H1 (cell line): ENCODE results near the gene ZSCAN10. TPM values are rescaled to one million over a fixed set of nuclear protein-coding genes. Genes with fewer than 3 reads are reported as not detected.

ENCODE experiments used
- CTCF ChIA-PET: fragments of 300-600 bp; sonication (Branson Sonifier 250); formaldehyde crosslinking; loops from one replicate; lab custom pipeline; 2021; ENCODE audit not compliant: partially characterized antibody; lab: Charles Lee
- POLR2A ChIA-PET: fragments of 300-600 bp; sonication (Branson Sonifier 250); formaldehyde crosslinking; loops from one replicate; lab custom pipeline; 2021; ENCODE audit warnings: inconsistent platforms; ENCODE audit not compliant: partially characterized antibody; lab: Charles Lee
- DNase-seq, 2 experiments: peaks; one replicate each; pipeline versions ENCODE4 v3.0.0 to v3.0.0-alpha.2; 2010 to 2022; ENCODE audit warnings: low spot score in 2 of 2, low read depth in 1 of 2, mixed read lengths in 1 of 2
- FAIRE-seq: peaks from 2 replicates; lab custom pipeline; 2011; peaks lifted over from hg19 to GRCh38; lab: Jason Lieb, UNC
- H2AFZ ChIP-seq: 2 replicates; pipeline ENCODE4 v1.8.1; 2012; ENCODE audit warnings: low read length, inconsistent platforms
- H2AK5ac ChIP-seq: 2 replicates; pipeline ENCODE4 v1.6.1; 2013; ENCODE audit warnings: low read depth, low read length
- H2BK120ac ChIP-seq: replicated peaks from 2 replicates; pipeline ENCODE3; 2013; ENCODE audit warnings: low read depth, low read length, inconsistent platforms
- H2BK12ac ChIP-seq: 2 replicates; pipeline ENCODE4 v1.6.1; 2013; ENCODE audit warnings: low read depth, low read length
- H2BK15ac ChIP-seq: 2 replicates; pipeline ENCODE4 v1.6.1; 2013; ENCODE audit warnings: low read length
- H2BK20ac ChIP-seq: 2 replicates; pipeline ENCODE4 v1.6.1; 2013; ENCODE audit warnings: low read length
- H2BK5ac ChIP-seq: 2 replicates; pipeline ENCODE4 v1.6.1; 2013; ENCODE audit warnings: low read depth, low read length
- H3K14ac ChIP-seq: 2 replicates; pipeline ENCODE4 v1.6.1; 2013; ENCODE audit warnings: inconsistent platforms; ENCODE audit not compliant: insufficient read length
- H3K18ac ChIP-seq: 2 replicates; pipeline ENCODE4 v1.6.1; 2013; ENCODE audit warnings: low read length; ENCODE audit errors: extremely low read depth
- H3K23ac ChIP-seq: 2 replicates; pipeline ENCODE4 v1.6.1; 2013; ENCODE audit warnings: inconsistent platforms; ENCODE audit not compliant: insufficient read length
- H3K23me2 ChIP-seq: 2 replicates; pipeline ENCODE4 v1.6.1; 2013; ENCODE audit warnings: low read depth, low read length
- H3K27ac ChIP-seq: 2 replicates; pipeline ENCODE4 v1.6.1; 2011; ENCODE audit warnings: low read depth, low read length, inconsistent platforms
- H3K27me3 ChIP-seq, 4 experiments: replicated peaks in 1 of 4; 1 replicate in 1 of 4; 2 replicates in 3 of 4; pipeline versions ENCODE4 v1.6.1 to v1.8.1; 2011 to 2013; ENCODE audit warnings: low read length in 3 of 4, mild to moderate bottlenecking in 3 of 4, inconsistent platforms in 2 of 4, mixed read lengths in 2 of 4, moderate library complexity in 1 of 4; ENCODE audit not compliant: control insufficient read depth in 3 of 4, insufficient read depth in 3 of 4; ENCODE audit errors: extremely low read depth in 1 of 4
- H3K36me3 ChIP-seq, 4 experiments: 2 replicates each; pipeline versions ENCODE4 v1.6.1 to v1.8.1; 2011 to 2013; ENCODE audit warnings: mild to moderate bottlenecking in 4 of 4, low read length in 3 of 4, moderate library complexity in 2 of 4, control low read depth in 1 of 4, inconsistent platforms in 1 of 4; ENCODE audit not compliant: insufficient read depth in 4 of 4, control insufficient read depth in 2 of 4
- H3K4ac ChIP-seq: replicated peaks from 2 replicates; pipeline ENCODE3; 2013; ENCODE audit warnings: low read length, low read depth, mixed read lengths, inconsistent platforms; ENCODE audit not compliant: insufficient read length
- H3K4me1 ChIP-seq, 4 experiments: replicated peaks in 1 of 4; 1 replicate in 1 of 4; 2 replicates in 3 of 4; pipeline versions ENCODE4 v1.6.1 to v1.8.1; 2011 to 2013; ENCODE audit warnings: low read length in 3 of 4, inconsistent platforms in 2 of 4, mixed read lengths in 1 of 4; ENCODE audit not compliant: insufficient read depth in 4 of 4, control insufficient read depth in 3 of 4
- H3K4me2 ChIP-seq, 2 experiments: 2 replicates each; pipeline versions ENCODE4 v1.6.1 to v1.8.1; 2011 to 2013; ENCODE audit warnings: low read depth in 2 of 2, low read length in 2 of 2, control low read depth in 1 of 2, inconsistent platforms in 1 of 2, mild to moderate bottlenecking in 1 of 2; ENCODE audit not compliant: insufficient read depth in 1 of 2
- H3K4me3 ChIP-seq, 4 experiments: fragments of 200-600, 300-600 bp in 1 of 4; sonication (generic), shearing (Covaris generic), sonication (Bioruptor Twin) in 1 of 4; 2 replicates each; pipeline versions ENCODE4 v1.5.1 to v1.8.1; 2011 to 2016; ENCODE audit warnings: low read length in 4 of 4, low read depth in 3 of 4, control low read depth in 2 of 4, inconsistent platforms in 2 of 4, mild to moderate bottlenecking in 2 of 4, mixed read lengths in 1 of 4, moderate library complexity in 1 of 4; ENCODE audit not compliant: insufficient read depth in 2 of 4; ENCODE audit errors: extremely low read depth in 1 of 4
- H3K56ac ChIP-seq: replicated peaks from 2 replicates; pipeline ENCODE3; 2013; ENCODE audit warnings: low read depth, mild to moderate bottlenecking, mixed read lengths, low read length, inconsistent platforms; ENCODE audit not compliant: insufficient read length
- H3K79me1 ChIP-seq: 2 replicates; pipeline ENCODE4 v1.6.1; 2013; ENCODE audit warnings: low read depth, low read length, control low read depth
- H3K79me2 ChIP-seq, 2 experiments: 2 replicates each; pipeline versions ENCODE4 v1.6.1 to v1.8.1; 2012 to 2013; ENCODE audit warnings: low read length in 2 of 2, mild to moderate bottlenecking in 2 of 2, inconsistent platforms in 1 of 2; ENCODE audit not compliant: insufficient read depth in 2 of 2, control insufficient read depth in 1 of 2
- H3K9ac ChIP-seq, 4 experiments: replicated peaks in 1 of 4; 1 replicate in 1 of 4; 2 replicates in 3 of 4; pipeline versions ENCODE4 v1.6.1 to v1.8.1; 2011 to 2013; ENCODE audit warnings: low read depth in 3 of 4, low read length in 3 of 4, control low read depth in 2 of 4, mild to moderate bottlenecking in 2 of 4, moderate library complexity in 2 of 4, inconsistent platforms in 1 of 4; ENCODE audit errors: extremely low read depth in 1 of 4
- H3K9me3 ChIP-seq, 2 experiments: 2 replicates each; pipeline versions ENCODE4 v1.6.1 to v1.8.1; 2012 to 2013; ENCODE audit warnings: mild to moderate bottlenecking in 2 of 2, moderate library complexity in 2 of 2, control low read depth in 1 of 2, inconsistent platforms in 1 of 2, low read depth in 1 of 2, low read length in 1 of 2, mixed read lengths in 1 of 2; ENCODE audit not compliant: insufficient read depth in 2 of 2
- H4K20me1 ChIP-seq, 2 experiments: replicated peaks in 1 of 2; 2 replicates each; pipeline versions ENCODE3 to v1.8.1; 2011 to 2013; ENCODE audit warnings: inconsistent platforms in 2 of 2, low read length in 2 of 2, mild to moderate bottlenecking in 1 of 2; ENCODE audit not compliant: insufficient read depth in 2 of 2, control insufficient read depth in 1 of 2
- H4K5ac ChIP-seq: 2 replicates; pipeline ENCODE4 v1.6.1; 2013; ENCODE audit warnings: low read length, low read depth, mixed read lengths, inconsistent platforms; ENCODE audit not compliant: insufficient read length
- H4K8ac ChIP-seq: 2 replicates; pipeline ENCODE4 v1.8.0; 2013; ENCODE audit warnings: mild to moderate bottlenecking, moderate library complexity, low read length, inconsistent platforms; ENCODE audit not compliant: insufficient read depth; ENCODE audit errors: extremely low read depth
- H4K91ac ChIP-seq: replicated peaks from 2 replicates; pipeline ENCODE3; 2013; ENCODE audit warnings: low read length, mixed read lengths, inconsistent platforms; ENCODE audit not compliant: insufficient read length
- CBX5 ChIP-seq: fragments of 300-800, 300-1000 bp; sonication (generic); IDR thresholded peaks from 2 replicates; pipeline ENCODE4 v1.7.1; 2016; ENCODE audit warnings: antibody characterized with exemption, low read length, low read depth
- GTF2F1 ChIP-seq: IDR thresholded peaks from 2 replicates; pipeline ENCODE4 v1.6.1; 2012; ENCODE audit warnings: low read depth, low read length, improper control_type of control experiment, borderline replicate concordance
- KDM1A ChIP-seq: fragments of 200-600, 300-600 bp; sonication (generic); IDR thresholded peaks from 2 replicates; pipeline ENCODE4 v1.7.1; 2016; ENCODE audit warnings: mild to moderate bottlenecking, low read length, borderline replicate concordance
- KDM4A ChIP-seq: IDR thresholded peaks from one replicate; pipeline ENCODE4 v1.7.1; 2012; ENCODE audit warnings: low read depth, mild to moderate bottlenecking, moderate library complexity, low read length, inconsistent platforms; ENCODE audit not compliant: severe bottlenecking
- KDM5A ChIP-seq: fragments of 200-600 bp; IDR thresholded peaks from 2 replicates; pipeline ENCODE4 v1.7.1; 2012; ENCODE audit warnings: mild to moderate bottlenecking, low read length, inconsistent platforms, mixed read lengths
- POLR2AphosphoS5 ChIP-seq: IDR thresholded peaks from 2 replicates; pipeline ENCODE4 v1.6.1; 2011; ENCODE audit warnings: low read depth, low read length
- RAD21 ChIP-seq, 2 experiments: IDR thresholded peaks in 1 of 2; conservative IDR thresholded peaks in 1 of 2; 2 replicates each; pipeline ENCODE4 v1.6.1; 2011; ENCODE audit warnings: low read depth in 2 of 2, low read length in 2 of 2, improper control_type of control experiment in 1 of 2, inconsistent platforms in 1 of 2, mild to moderate bottlenecking in 1 of 2, moderate library complexity in 1 of 2
- RBBP5 ChIP-seq: IDR thresholded peaks from 2 replicates; pipeline ENCODE4 v1.7.1; 2012; ENCODE audit warnings: low read depth, mild to moderate bottlenecking, inconsistent platforms, low read length, moderate library complexity, borderline replicate concordance
- SAP30 ChIP-seq: fragments of 300-600 bp; sonication (generic); IDR thresholded peaks from 2 replicates; pipeline ENCODE4 v1.7.1; 2012; ENCODE audit warnings: low read length, moderate library complexity, mild to moderate bottlenecking, inconsistent platforms; ENCODE audit not compliant: insufficient read depth, insufficient replicate concordance
- SP1 ChIP-seq: IDR thresholded peaks from 2 replicates; pipeline ENCODE4 v1.6.1; 2011; ENCODE audit warnings: low read depth, low read length
- TEAD4 ChIP-seq: IDR thresholded peaks from 2 replicates; pipeline ENCODE4 v1.6.1; 2012; ENCODE audit warnings: low read depth, low read length, inconsistent platforms, mixed read lengths
- YY1 ChIP-seq: IDR thresholded peaks from 2 replicates; pipeline ENCODE4 v1.6.1; 2011; ENCODE audit warnings: low read depth, mild to moderate bottlenecking, low read length
- WGBS, 2 experiments: shearing (Covaris generic) in 1 of 2; methylation state at CpG; one replicate each; pipeline versions ENCODE4 v1.1.6 to v1.1.7; 2013 to 2015; ENCODE audit warnings: low lambda C conversion rate in 2 of 2, mixed read lengths in 2 of 2, inconsistent platforms in 1 of 2, low coverage in 1 of 2, missing lambda C conversion rate in 1 of 2; ENCODE audit not compliant: insufficient replicate concordance in 2 of 2, insufficient coverage in 1 of 2, insufficient read length in 1 of 2; ENCODE audit errors: extremely low coverage in 1 of 2, missing lambda C conversion rate in 1 of 2; 5-methylcytosine and 5-hydroxymethylcytosine counted together
- polyA plus RNA-seq, 7 experiments: library from polyadenylated mRNA; depleted of rRNA in 3 of 7; stranded (reverse) in 5 of 7; unstranded in 2 of 7; fragments of >200 nt in 5 of 7; fragments of 200-250 nt in 2 of 7; gene quantifications; 1 replicate in 5 of 7; 2 replicates in 1 of 7; 4 replicates in 1 of 7; pipeline versions ENCODE4 v1.2.1 to v1.2.3, GENCODE V29; 2011 to 2013; ENCODE audit warnings: missing spikeins in 2 of 7, mixed read lengths in 2 of 7
- total RNA-seq: library from RNA; stranded (reverse); fragmentation: NEBNext Ultra II Directional; extraction: Animal tissue kit (Norgen Biotek cat#: 25700); gene quantifications from 2 replicates; pipeline ENCODE4 v1.2.1, GENCODE V29; 2021

Gene ZSCAN10
- total and polyA plus RNA-seq, 2 of the 8 experiments (the other 6 are each of a cell fraction or from before 2014, with no cell fraction given) = 209 to 314 TPM

DNA sequence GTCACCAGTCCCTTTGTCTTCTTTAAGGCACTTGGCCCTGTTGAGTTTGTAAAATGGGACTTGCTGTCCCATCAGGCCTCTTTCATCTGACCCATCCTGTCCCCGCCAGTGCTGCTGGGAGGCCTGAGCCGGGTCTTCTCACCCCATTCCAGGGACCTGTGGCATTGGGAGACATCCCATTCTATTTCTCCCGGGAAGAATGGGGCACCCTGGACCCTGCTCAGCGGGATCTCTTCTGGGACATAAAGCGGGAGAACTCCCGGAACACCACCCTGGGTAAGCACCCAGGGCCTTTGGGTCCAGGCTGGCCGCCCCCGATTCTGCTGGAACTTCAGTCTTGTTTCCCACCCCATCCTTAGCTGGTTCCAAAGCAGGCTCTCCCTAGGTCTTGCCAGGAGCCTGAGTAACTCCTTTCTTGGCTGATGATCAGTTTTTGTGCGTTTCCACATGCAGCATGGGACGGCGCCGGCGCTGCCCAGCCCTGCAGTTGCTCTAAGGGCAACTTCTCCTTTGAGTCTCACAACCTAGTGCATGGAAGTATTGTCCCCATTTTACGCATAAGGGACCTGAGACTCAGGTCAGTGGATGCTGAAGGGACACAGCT is 39.8 kb upstream of the ZSCAN10 start:
- FAIRE-seq (no peak), DNase-seq (no peak)
- H3K23ac ChIP-seq = no peak overlapping the region
- TF ChIP-seq KDM5A = no peak
- TF ChIP-seq POLR2AphosphoS5 = no peak
- TF ChIP-seq TEAD4 = no peak
- TF ChIP-seq KDM4A = no peak
- no peak for TF ChIP-seq CBX5
- TF ChIP-seq RBBP5 = no peak
- TF ChIP-seq RAD21 (IDR thresholded peaks at IDR 0.05 in 1 of 2, conservative IDR thresholded peaks at IDR 0.05 in 1 of 2; ENCODE audit: low read depth in 2 of 2, low read length in 2 of 2) = no peak
- no peak for TF ChIP-seq SP1
- TF ChIP-seq YY1 = no peak
- TF ChIP-seq GTF2F1 = no peak
- TF ChIP-seq SAP30 = no peak
- no peak for TF ChIP-seq KDM1A

More for the DNA sequence above, 39.8 kb upstream of the ZSCAN10 start:
- Histone ChIP-seq H4K91ac (no peak overlapping the region), H4K5ac (no peak overlapping the region), H2BK5ac (no peak overlapping the region), H2BK15ac (no peak overlapping the region), H2BK20ac (no peak overlapping the region), H3K4me2 (no peak overlapping the region), H3K79me1 (no peaks in the 10 kb centered on the region; the same call in 1 of the 2 replicates), H3K4ac (no peak overlapping the region), H3K27me3 (no peaks in the 10 kb centered on the region), H2AK5ac (no peak overlapping the region), H3K4me3 (no peak overlapping the region), H3K14ac (no peak overlapping the region), H3K36me3 (peaks cover 0 to 8% (median 3%) of the 10 kb centered on the region in 4 experiments; a peak in 4 of 8 replicates), H4K20me1 (peaks cover 0 to 7% of the 10 kb centered on the region in 2 experiments), H3K9me3 (no peaks in the 10 kb centered on the region), H3K9ac (no peak overlapping the region), H2BK120ac (no peak overlapping the region), H4K8ac (no peak overlapping the region), H3K56ac (no peak overlapping the region), H2BK12ac (no peak overlapping the region), H3K18ac (no peak overlapping the region), H3K79me2 (peaks cover 4 to 6% of the 10 kb centered on the region in 2 experiments), H3K4me1 (no peaks in the 10 kb centered on the region), H2AFZ (no peak overlapping the region), H3K27ac (no peak overlapping the region), H3K23me2 (peaks cover 6% of the 10 kb centered on the region; the same call in 1 of the 2 replicates)
- CTCF ChIA-PET = interaction anchor here (0.7 to 17.4 kb wide), 4 partner anchors 9 to 34 kb away, joined by 3 to 619 read pairs (median 28); partner anchors contain the start of genes ZNF205 and ZSCAN10
- WGBS, 2 experiments = 83% methylated on average over 14 of the region's 14 CpGs; no CpG with 5 or more reads in 1 of the 2 experiments
- POLR2A ChIA-PET = interaction anchor here (0.9 to 2.3 kb wide), 4 partner anchors 9 to 508 kb away, joined by 3 to 5 read pairs (median 4); no protein-coding TSS in a partner anchor
